ENCODE data around the gene ZBED1. TPM values are rescaled to one million over a fixed set of nuclear protein-coding genes. Genes with fewer than 3 reads are reported as not detected.
"Not testable (repeated sequence)": the region's sequence is repeated elsewhere in the genome, so short reads cannot be mapped to it uniquely, and the experiment has no call there.

The ZBED1 gene
- total RNA-seq, 1 experiment from 2014 or later: 14.2 TPM

- H3K79me2 ChIP-seq (ENCODE audit: low read length); POLR2A ChIA-PET (ENCODE audit: unreplicated experiment); H2AFZ ChIP-seq (ENCODE audit: low read length); CTCF ChIA-PET; H3K36me3 ChIP-seq (ENCODE audit: low read depth, low read length); H3K9ac ChIP-seq (ENCODE audit: low read length); H3K4me1 ChIP-seq (ENCODE audit: insufficient read depth, low read length); intact Hi-C loops (cut with micrococcal nuclease); H3K9me3 ChIP-seq (ENCODE audit: low read length); H3F3A ChIP-seq (ENCODE audit: low read length, unreplicated experiment); BruUV-seq (replicated peaks); H3K27me3 ChIP-seq (ENCODE audit: low read length); H3K27ac ChIP-seq (ENCODE audit: low read length); H3K4me2 ChIP-seq (ENCODE audit: low read length); H4K20me1 ChIP-seq (ENCODE audit: low read length); H3K4me3 ChIP-seq (ENCODE audit: low read length); H3K9me2 ChIP-seq (replicated peaks; ENCODE audit: low read length); DNase-seq; ATAC-seq: not testable (repeated sequence)
Measured at GRCh38 chrX:2479982-2480381, 20.8 kb downstream of the ZBED1 start.

GRCh38 chrX:2479420-2479780, 21.4 kb downstream of the ZBED1 start:
- intact Hi-C loops (cut with micrococcal nuclease): no loop called here

DNA sequence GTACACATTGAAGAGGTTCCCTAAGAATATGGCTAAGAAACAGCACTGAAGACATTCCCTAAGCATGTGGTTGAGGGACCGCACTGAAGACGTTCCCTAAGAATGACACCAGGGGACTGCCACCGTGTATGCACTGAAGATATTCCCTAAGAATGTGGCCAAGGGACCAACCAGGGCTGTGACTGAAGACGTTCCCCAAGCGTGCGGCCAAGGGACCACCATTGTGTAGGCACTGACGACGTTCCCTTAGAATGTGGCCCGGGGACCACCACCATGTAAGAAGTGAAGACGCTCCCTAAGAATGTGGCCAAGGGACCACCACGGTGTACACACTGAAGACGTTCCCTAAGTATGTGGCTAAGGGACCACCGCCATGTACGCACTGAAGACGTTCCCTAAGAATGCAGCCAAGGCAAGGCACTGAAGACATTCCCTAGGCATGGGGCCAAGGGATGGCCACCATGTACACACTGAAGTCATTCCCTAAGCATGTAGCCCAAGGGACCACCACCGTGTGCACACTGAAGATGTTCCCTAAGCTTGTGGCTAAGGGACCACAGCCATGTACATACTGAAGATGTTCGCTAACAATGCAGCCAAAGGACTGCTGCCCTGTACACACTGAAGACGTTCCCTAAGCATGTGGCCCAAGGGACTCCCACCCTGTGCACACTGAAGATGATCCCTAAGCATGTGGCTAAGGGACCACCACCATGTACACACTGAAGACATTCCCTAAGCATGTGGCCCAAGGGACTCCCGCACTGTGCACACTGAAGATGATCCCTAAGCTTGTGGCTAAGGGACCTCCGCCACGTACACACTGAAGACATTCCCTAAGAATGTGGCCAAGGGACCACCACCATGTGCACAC, 22.0 kb downstream of the ZBED1 start:
- Histone ChIP-seq H3K9me2 (replicated peaks; ENCODE audit: low read length) (no peaks in the 10 kb centered on the region), H2AFZ (ENCODE audit: low read length) (no peak overlapping the region), H3F3A (ENCODE audit: low read length, unreplicated experiment) (no peaks in the 10 kb centered on the region), H3K4me3 (ENCODE audit: low read length) (no peak overlapping the region), H3K9me3 (ENCODE audit: low read length) (no peaks in the 10 kb centered on the region), H4K20me1 (ENCODE audit: low read length) (no peaks in the 10 kb centered on the region), H3K4me2 (ENCODE audit: low read length) (no peak overlapping the region), H3K27me3 (ENCODE audit: low read length) (no peaks in the 10 kb centered on the region), H3K27ac (ENCODE audit: low read length) (no peak overlapping the region), H3K36me3 (ENCODE audit: low read depth, low read length) (no peaks in the 10 kb centered on the region), H3K79me2 (ENCODE audit: low read length) (no peaks in the 10 kb centered on the region), H3K4me1 (ENCODE audit: insufficient read depth, low read length) (no peaks in the 10 kb centered on the region), H3K9ac (ENCODE audit: low read length) (no peak overlapping the region)
- intact Hi-C loops (cut with micrococcal nuclease): no loop called here
- TF ChIP-seq EZH2phosphoT487 (IDR thresholded peaks at IDR 0.05; ENCODE audit: borderline replicate concordance, low read length): no peak
- TF ChIP-seq, protein P1, sequence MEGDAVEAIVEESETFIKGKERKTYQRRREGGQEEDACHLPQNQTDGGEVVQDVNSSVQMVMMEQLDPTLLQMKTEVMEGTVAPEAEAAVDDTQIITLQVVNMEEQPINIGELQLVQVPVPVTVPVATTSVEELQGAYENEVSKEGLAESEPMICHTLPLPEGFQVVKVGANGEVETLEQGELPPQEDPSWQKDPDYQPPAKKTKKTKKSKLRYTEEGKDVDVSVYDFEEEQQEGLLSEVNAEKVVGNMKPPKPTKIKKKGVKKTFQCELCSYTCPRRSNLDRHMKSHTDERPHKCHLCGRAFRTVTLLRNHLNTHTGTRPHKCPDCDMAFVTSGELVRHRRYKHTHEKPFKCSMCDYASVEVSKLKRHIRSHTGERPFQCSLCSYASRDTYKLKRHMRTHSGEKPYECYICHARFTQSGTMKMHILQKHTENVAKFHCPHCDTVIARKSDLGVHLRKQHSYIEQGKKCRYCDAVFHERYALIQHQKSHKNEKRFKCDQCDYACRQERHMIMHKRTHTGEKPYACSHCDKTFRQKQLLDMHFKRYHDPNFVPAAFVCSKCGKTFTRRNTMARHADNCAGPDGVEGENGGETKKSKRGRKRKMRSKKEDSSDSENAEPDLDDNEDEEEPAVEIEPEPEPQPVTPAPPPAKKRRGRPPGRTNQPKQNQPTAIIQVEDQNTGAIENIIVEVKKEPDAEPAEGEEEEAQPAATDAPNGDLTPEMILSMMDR (conservative IDR thresholded peaks at IDR 0.05; ENCODE audit: low read depth, low read length): no peak
- no peak for TF ChIP-seq EZH2 (IDR thresholded peaks at IDR 0.05; ENCODE audit: low read length, unreplicated experiment)
- POLR2A ChIA-PET (ENCODE audit: unreplicated experiment): no interaction called here
- ATAC-seq (no peak), DNase-seq (no peak)
- no TSS peak for BruUV-seq (replicated peaks)
- CTCF ChIA-PET: no interaction called here

More at GRCh38 chrX:2479420-2479780, 21.4 kb downstream of the ZBED1 start:
- Histone ChIP-seq H3K27ac (ENCODE audit: low read length) (no peak overlapping the region), H2AFZ (ENCODE audit: low read length) (no peak overlapping the region), H3K79me2 (ENCODE audit: low read length) (no peaks in the 10 kb centered on the region), H3F3A (ENCODE audit: low read length, unreplicated experiment) (no peaks in the 10 kb centered on the region), H3K9me2 (replicated peaks; ENCODE audit: low read length) (no peaks in the 10 kb centered on the region), H3K9ac (ENCODE audit: low read length) (no peak overlapping the region), H4K20me1 (ENCODE audit: low read length) (no peaks in the 10 kb centered on the region), H3K4me2 (ENCODE audit: low read length) (no peak overlapping the region), H3K27me3 (ENCODE audit: low read length) (no peaks in the 10 kb centered on the region), H3K4me1 (ENCODE audit: insufficient read depth, low read length) (no peaks in the 10 kb centered on the region), H3K4me3 (ENCODE audit: low read length) (no peak overlapping the region), H3K9me3 (ENCODE audit: low read length) (no peaks in the 10 kb centered on the region), H3K36me3 (ENCODE audit: low read depth, low read length) (no peaks in the 10 kb centered on the region)
- POLR2A ChIA-PET (ENCODE audit: unreplicated experiment): no interaction called here
- no peak for TF ChIP-seq EZH2 (IDR thresholded peaks at IDR 0.05; ENCODE audit: low read length, unreplicated experiment)
- no peak for TF ChIP-seq EZH2phosphoT487 (IDR thresholded peaks at IDR 0.05; ENCODE audit: borderline replicate concordance, low read length)
- TF ChIP-seq, protein P1 (conservative IDR thresholded peaks at IDR 0.05; ENCODE audit: low read depth, low read length): no peak
- BruUV-seq (replicated peaks): no TSS peak
- CTCF ChIA-PET: no interaction called here
- ATAC-seq (no peak), DNase-seq (no peak)

- ATAC-seq; H3K79me2 ChIP-seq (ENCODE audit: low read length); H3K4me2 ChIP-seq (ENCODE audit: low read length); H2AFZ ChIP-seq (ENCODE audit: low read length); H3K27ac ChIP-seq (ENCODE audit: low read length); H3K36me3 ChIP-seq (ENCODE audit: low read depth, low read length); POLR2A ChIA-PET (ENCODE audit: unreplicated experiment); H3K9me2 ChIP-seq (replicated peaks; ENCODE audit: low read length); H3K4me3 ChIP-seq (ENCODE audit: low read length); CTCF ChIA-PET; H3K27me3 ChIP-seq (ENCODE audit: low read length); DNase-seq; H3F3A ChIP-seq (ENCODE audit: low read length, unreplicated experiment); H3K4me1 ChIP-seq (ENCODE audit: insufficient read depth, low read length); H3K9me3 ChIP-seq (ENCODE audit: low read length); H4K20me1 ChIP-seq (ENCODE audit: low read length); H3K9ac ChIP-seq (ENCODE audit: low read length); intact Hi-C loops (cut with micrococcal nuclease); BruUV-seq (replicated peaks): not testable (repeated sequence)
Measured at GRCh38 chrX:2477313-2477712, 23.5 kb downstream of the ZBED1 start.
